Neural cell (in vitro differentiated cells): ENCODE data around the gene NR1I3. TPM values are rescaled to one million over a fixed set of nuclear protein-coding genes. Genes with fewer than 3 reads are reported as not detected.
"Not testable (repeated sequence)": the region's sequence is repeated elsewhere in the genome, so short reads cannot be mapped to it uniquely, and the experiment has no call there.

Experiments used
- H2AFZ ChIP-seq: fragments of 200-600, 300-800 bp; sonication (generic), shearing (Covaris generic); 2 replicates; pipeline ENCODE4 v1.6.0; 2014; ENCODE audit warnings: low read depth, mild to moderate bottlenecking, antibody characterized with exemption, low read length, moderate library complexity
- H3F3A ChIP-seq: fragments of 200-600 bp; shearing (Covaris generic); 2 replicates; pipeline ENCODE4 v1.6.1; 2016; ENCODE audit warnings: mild to moderate bottlenecking, moderate library complexity, mixed read lengths, antibody characterized with exemption, low read length; ENCODE audit not compliant: insufficient read depth, poor library complexity, severe bottlenecking
- H3K27ac ChIP-seq: fragments of 200-600, 300-800 bp; sonication (generic), shearing (Covaris generic); 2 replicates; pipeline ENCODE4 v1.5.1; 2014; ENCODE audit warnings: mild to moderate bottlenecking, low read length, moderate library complexity
- H3K27me3 ChIP-seq: fragments of 300-800, 200-600 bp; sonication (generic), shearing (Covaris generic); 2 replicates; pipeline ENCODE4 v1.6.0; 2014; ENCODE audit warnings: mild to moderate bottlenecking, low read depth, low read length, moderate library complexity; ENCODE audit not compliant: insufficient read depth
- H3K36me3 ChIP-seq: fragments of 300-800, 200-600 bp; sonication (generic), shearing (Covaris generic); 2 replicates; pipeline ENCODE4 v1.5.1; 2014; ENCODE audit warnings: mild to moderate bottlenecking, antibody characterized with exemption, low read length, moderate library complexity; ENCODE audit not compliant: insufficient read depth
- H3K4me2 ChIP-seq: fragments of 300-800, 200-600 bp; sonication (generic), shearing (Covaris generic); 2 replicates; pipeline ENCODE4 v1.6.0; 2014; ENCODE audit warnings: mild to moderate bottlenecking, low read length
- H3K4me3 ChIP-seq: fragments of 300-800, 200-600 bp; sonication (generic), shearing (Covaris generic); 2 replicates; pipeline ENCODE4 v1.5.1; 2014; ENCODE audit warnings: mild to moderate bottlenecking, low read length, moderate library complexity
- H3K79me2 ChIP-seq: fragments of 200-600 bp; shearing (Covaris generic); replicated peaks from 2 replicates; pipeline ENCODE4 v1.6.0; 2014; ENCODE audit warnings: mild to moderate bottlenecking, low read length, moderate library complexity; ENCODE audit not compliant: insufficient read depth
- H3K9ac ChIP-seq: fragments of 300-800, 200-600 bp; sonication (generic), shearing (Covaris generic); 2 replicates; pipeline ENCODE4 v1.6.1; 2016; ENCODE audit warnings: mild to moderate bottlenecking, low read length, mixed read lengths
- H3K9me2 ChIP-seq: fragments of 200-600 bp; shearing (Covaris generic); 2 replicates; pipeline ENCODE4 v1.6.1; 2016; ENCODE audit warnings: mild to moderate bottlenecking, low read length, mixed read lengths; ENCODE audit not compliant: insufficient read depth
- H3K9me3 ChIP-seq: fragments of 200-600, 300-800 bp; sonication (generic), shearing (Covaris generic); 2 replicates; pipeline ENCODE4 v1.6.1; 2016; ENCODE audit warnings: mild to moderate bottlenecking, mixed run types, low read length, moderate library complexity, mixed read lengths
- H4K20me1 ChIP-seq: fragments of 200-600 bp; shearing (Covaris generic); 2 replicates; pipeline ENCODE4 v1.6.1; 2016; ENCODE audit warnings: mild to moderate bottlenecking, mixed run types; ENCODE audit not compliant: insufficient read depth
- EP300 ChIP-seq: fragments of 450-650 bp; conservative IDR thresholded peaks from 2 replicates; pipeline ENCODE4 v1.6.1; 2014; ENCODE audit warnings: antibody characterized with exemption, mild to moderate bottlenecking, moderate library complexity; ENCODE audit not compliant: poor library complexity, severe bottlenecking
- EZH2 ChIP-seq: fragments of 200-600, 300-800 bp; shearing (Covaris generic), sonication (generic); IDR thresholded peaks from 2 replicates; pipeline ENCODE4 v1.6.1; 2014; ENCODE audit warnings: antibody characterized with exemption, low read length, borderline replicate concordance, mild to moderate bottlenecking; ENCODE audit not compliant: insufficient read depth, poor library complexity, severe bottlenecking
- MXI1 ChIP-seq: fragments of 450-650 bp; conservative IDR thresholded peaks from 2 replicates; pipeline ENCODE4 v1.6.1; 2014; ENCODE audit warnings: antibody characterized with exemption, mild to moderate bottlenecking; ENCODE audit not compliant: poor library complexity, severe bottlenecking
- POLR2AphosphoS5 ChIP-seq: IDR thresholded peaks from 2 replicates; pipeline ENCODE4 v1.6.1; 2012
- RAD21 ChIP-seq: fragments of 450-650 bp; conservative IDR thresholded peaks from 2 replicates; pipeline ENCODE4 v1.6.1; 2014; ENCODE audit warnings: antibody characterized with exemption, mild to moderate bottlenecking, moderate library complexity
- REST ChIP-seq: IDR thresholded peaks from 2 replicates; pipeline ENCODE4 v1.6.1; 2012; ENCODE audit warnings: borderline replicate concordance
- SMC3 ChIP-seq: fragments of 450-650 bp; conservative IDR thresholded peaks from 2 replicates; pipeline ENCODE4 v1.6.1; 2014; ENCODE audit warnings: antibody characterized with exemption, mild to moderate bottlenecking, moderate library complexity; ENCODE audit not compliant: poor library complexity
- TAF1 ChIP-seq: IDR thresholded peaks from 2 replicates; pipeline ENCODE4 v1.6.1; 2012; ENCODE audit warnings: low read depth
- polyA plus RNA-seq: library from polyadenylated mRNA; depleted of rRNA; stranded (reverse); fragments of >200 nt; gene quantifications from 2 replicates; pipeline ENCODE4 v1.2.3, GENCODE V29; 2014
- TF ChIP-seq, protein P1 (sequence below): fragments of 450-650 bp; IDR thresholded peaks from 2 replicates; pipeline ENCODE4 v1.5.1; 2014; ENCODE audit warnings: antibody characterized with exemption, mild to moderate bottlenecking, moderate library complexity; ENCODE audit not compliant: poor library complexity, severe bottlenecking

NR1I3 gene
- polyA plus RNA-seq, 1 donor from 2014 or later: not detected

DNA sequence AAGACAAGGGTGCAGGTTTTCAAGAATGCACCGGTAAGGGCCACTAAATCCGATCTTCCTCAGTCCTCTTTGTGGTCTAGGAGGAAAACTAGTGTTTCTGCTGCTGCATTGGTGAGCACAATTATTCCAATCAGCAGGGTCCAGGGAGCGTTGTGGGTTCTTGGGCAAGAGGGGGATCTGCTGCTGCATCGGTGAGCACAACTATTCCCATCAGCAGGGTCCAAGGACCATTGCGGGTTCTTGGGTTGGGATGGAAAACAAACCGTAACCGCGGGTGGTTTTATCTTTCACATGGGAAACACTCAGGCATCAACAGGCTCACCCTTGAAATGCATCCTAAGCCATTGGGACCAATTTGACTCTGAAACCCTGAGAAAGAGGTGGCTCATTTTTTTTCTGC is 13.6 kb upstream of the NR1I3 start:
- Histone ChIP-seq H3K4me2 (no peak overlapping the region), H3F3A (no peaks in the 10 kb centered on the region), H2AFZ (no peak overlapping the region)

GRCh38 chr1:161250829-161251228 is 12.8 kb upstream of the NR1I3 start:
- Histone ChIP-seq H3F3A (no peaks in the 10 kb centered on the region), H3K27ac (no peak overlapping the region), H3K9me2 (no peaks in the 10 kb centered on the region), H3K27me3 (no peaks in the 10 kb centered on the region), H2AFZ (no peak overlapping the region), H3K4me3 (no peak overlapping the region), H3K9me3 (no peaks in the 10 kb centered on the region), H4K20me1 (no peaks in the 10 kb centered on the region), H3K4me2 (no peak overlapping the region), H3K9ac (no peak overlapping the region), H3K79me2 (no peaks in the 10 kb centered on the region), H3K36me3 (no peaks in the 10 kb centered on the region)
- no peak for TF ChIP-seq TAF1
- no peak for TF ChIP-seq RAD21
- no peak for TF ChIP-seq SMC3
- TF ChIP-seq EZH2: no peak
- TF ChIP-seq POLR2AphosphoS5: no peak

More for the DNA sequence above, 13.6 kb upstream of the NR1I3 start:
- no peak overlapping the region for H3K4me3 ChIP-seq
- H3K36me3 ChIP-seq: no peaks in the 10 kb centered on the region
- no peaks in the 10 kb centered on the region for H3K9me3 ChIP-seq
- no peaks in the 10 kb centered on the region for H3K9me2 ChIP-seq
- no peaks in the 10 kb centered on the region for H3K79me2 ChIP-seq
- TF ChIP-seq EZH2: no peak
- no peak for TF ChIP-seq POLR2AphosphoS5
- TF ChIP-seq TAF1: no peak
- TF ChIP-seq EP300: no peak
- no peak for TF ChIP-seq SMC3
- TF ChIP-seq MXI1: no peak
- TF ChIP-seq REST: no peak
- no peak for TF ChIP-seq RAD21
- TF ChIP-seq, protein P1, sequence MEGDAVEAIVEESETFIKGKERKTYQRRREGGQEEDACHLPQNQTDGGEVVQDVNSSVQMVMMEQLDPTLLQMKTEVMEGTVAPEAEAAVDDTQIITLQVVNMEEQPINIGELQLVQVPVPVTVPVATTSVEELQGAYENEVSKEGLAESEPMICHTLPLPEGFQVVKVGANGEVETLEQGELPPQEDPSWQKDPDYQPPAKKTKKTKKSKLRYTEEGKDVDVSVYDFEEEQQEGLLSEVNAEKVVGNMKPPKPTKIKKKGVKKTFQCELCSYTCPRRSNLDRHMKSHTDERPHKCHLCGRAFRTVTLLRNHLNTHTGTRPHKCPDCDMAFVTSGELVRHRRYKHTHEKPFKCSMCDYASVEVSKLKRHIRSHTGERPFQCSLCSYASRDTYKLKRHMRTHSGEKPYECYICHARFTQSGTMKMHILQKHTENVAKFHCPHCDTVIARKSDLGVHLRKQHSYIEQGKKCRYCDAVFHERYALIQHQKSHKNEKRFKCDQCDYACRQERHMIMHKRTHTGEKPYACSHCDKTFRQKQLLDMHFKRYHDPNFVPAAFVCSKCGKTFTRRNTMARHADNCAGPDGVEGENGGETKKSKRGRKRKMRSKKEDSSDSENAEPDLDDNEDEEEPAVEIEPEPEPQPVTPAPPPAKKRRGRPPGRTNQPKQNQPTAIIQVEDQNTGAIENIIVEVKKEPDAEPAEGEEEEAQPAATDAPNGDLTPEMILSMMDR: no peak
- H3K27me3 ChIP-seq: no peaks in the 10 kb centered on the region
- H4K20me1 ChIP-seq: no peaks in the 10 kb centered on the region
- H3K9ac ChIP-seq: no peak overlapping the region
- H3K27ac ChIP-seq: no peak overlapping the region

DNA sequence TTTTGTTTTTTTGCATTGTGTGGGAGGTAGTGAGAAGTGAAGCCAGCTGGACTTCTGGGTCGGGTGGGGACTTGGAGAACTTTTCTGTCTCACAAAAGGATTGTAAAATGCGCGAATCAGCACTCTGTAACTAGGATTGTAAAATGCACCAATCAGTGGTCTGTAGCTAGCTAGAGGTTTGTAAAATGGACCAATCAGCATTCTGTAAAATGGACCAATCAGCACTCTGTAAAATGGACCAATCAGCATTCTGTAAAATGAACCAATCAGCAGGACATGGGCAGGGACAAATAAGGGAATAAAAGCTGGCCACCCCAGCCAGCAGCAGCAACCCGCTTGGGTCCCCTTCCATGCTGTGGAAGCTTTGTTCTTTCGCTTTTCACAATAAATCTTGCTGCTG is 12.1 kb upstream of the NR1I3 start:
- not testable (repeated sequence) for H4K20me1 ChIP-seq, H3K79me2 ChIP-seq, H3K36me3 ChIP-seq, H2AFZ ChIP-seq, H3K4me2 ChIP-seq, H3F3A ChIP-seq, H3K9me2 ChIP-seq, H3K27ac ChIP-seq, H3K9me3 ChIP-seq, H3K27me3 ChIP-seq, H3K4me3 ChIP-seq, H3K9ac ChIP-seq
